AG09309 (cell line): ENCODE results near the gene CYP21A2.
"Not testable (repeated sequence)": the region's sequence is repeated elsewhere in the genome, so short reads cannot be mapped to it uniquely, and the experiment has no call there.

Experiments used
- DNase-seq: peaks from one replicate; pipeline ENCODE4 v3.0.0-alpha.2; 2010; ENCODE audit warnings: low read depth
- H3K4me3 ChIP-seq: 2 replicates; pipeline ENCODE4 v1.5.1; 2011; ENCODE audit warnings: mild to moderate bottlenecking, low read depth, low read length, moderate library complexity; ENCODE audit not compliant: control insufficient read depth

Gene CYP21A2

GRCh38 chr6:32037598-32038524 is at the start of gene CYP21A2:
Gene CYP21A2, plus strand, starts transcription at chr6:32038415. Its CDS starts 8 bp downstream, at chr6:32038423.
- not testable (repeated sequence) for DNase-seq, H3K4me3 ChIP-seq

GRCh38 chr6:31989363-31989762 is 48.9 kb upstream of the CYP21A2 start:
- not testable (repeated sequence) for DNase-seq, H3K4me3 ChIP-seq

- not testable (repeated sequence) for DNase-seq
These were observed 43.8 kb upstream of the CYP21A2 start for GRCh38 chr6:31994421-31994820.

GRCh38 chr6:31996385-31996784 is 41.8 kb upstream of the CYP21A2 start:
- DNase-seq, H3K4me3 ChIP-seq: not testable (repeated sequence)

More at GRCh38 chr6:31994421-31994820, 43.8 kb upstream of the CYP21A2 start:
- not testable (repeated sequence) for H3K4me3 ChIP-seq

GRCh38 chr6:32002546-32003268 is 35.5 kb upstream of the CYP21A2 start:
- H3K4me3 ChIP-seq, DNase-seq: not testable (repeated sequence)

- DNase-seq, H3K4me3 ChIP-seq: not testable (repeated sequence)
These were observed 34.9 kb upstream of the CYP21A2 start for GRCh38 chr6:32003301-32003700.

GRCh38 chr6:32004393-32004792 is 33.8 kb upstream of the CYP21A2 start:
- not testable (repeated sequence) for H3K4me3 ChIP-seq, DNase-seq

GRCh38 chr6:32004864-32005537 is 33.2 kb upstream of the CYP21A2 start:
- not testable (repeated sequence) for DNase-seq, H3K4me3 ChIP-seq

- not testable (repeated sequence) for DNase-seq, H3K4me3 ChIP-seq
These were observed 32.7 kb upstream of the CYP21A2 start for GRCh38 chr6:32005538-32005880.

- H3K4me3 ChIP-seq, DNase-seq: not testable (repeated sequence)
These were observed 32.2 kb upstream of the CYP21A2 start for GRCh38 chr6:32005991-32006529.

- DNase-seq, H3K4me3 ChIP-seq: not testable (repeated sequence)
These were observed 31.1 kb upstream of the CYP21A2 start for GRCh38 chr6:32007086-32007485.

GRCh38 chr6:32008037-32008436 is 30.2 kb upstream of the CYP21A2 start:
- not testable (repeated sequence) for H3K4me3 ChIP-seq, DNase-seq

GRCh38 chr6:32008616-32009015 is 29.6 kb upstream of the CYP21A2 start:
- not testable (repeated sequence) for H3K4me3 ChIP-seq, DNase-seq

GRCh38 chr6:32009537-32009936 is 28.7 kb upstream of the CYP21A2 start:
- H3K4me3 ChIP-seq, DNase-seq: not testable (repeated sequence)

GRCh38 chr6:32010856-32011530 is 27.2 kb upstream of the CYP21A2 start:
- H3K4me3 ChIP-seq, DNase-seq: not testable (repeated sequence)

GRCh38 chr6:32012941-32013617 is 25.1 kb upstream of the CYP21A2 start:
- DNase-seq, H3K4me3 ChIP-seq: not testable (repeated sequence)

- DNase-seq, H3K4me3 ChIP-seq: not testable (repeated sequence)
These were observed 24.5 kb upstream of the CYP21A2 start for GRCh38 chr6:32013738-32014137.
